HT1080 (cell line): Measurements from ENCODE around the gene RPL35A. TPM values are rescaled to one million over a fixed set of nuclear protein-coding genes. Genes with fewer than 3 reads are reported as not detected.
"Not testable (repeated sequence)": the region's sequence is repeated elsewhere in the genome, so short reads cannot be mapped to it uniquely, and the experiment has no call there.

ENCODE experiments used
- DNase-seq: peaks from one replicate; pipeline ENCODE4 v3.0.0-alpha.2; 2015; ENCODE audit warnings: low read depth
- total RNA-seq: library from RNA; depleted of rRNA; stranded (reverse); fragments of >200 nt; shearing (Covaris generic); gene quantifications from 2 replicates; pipeline ENCODE4 v1.2.3, GENCODE V29; 2014

RPL35A gene
- total RNA-seq, 1 experiment from 2014 or later: 1,111 TPM

DNA sequence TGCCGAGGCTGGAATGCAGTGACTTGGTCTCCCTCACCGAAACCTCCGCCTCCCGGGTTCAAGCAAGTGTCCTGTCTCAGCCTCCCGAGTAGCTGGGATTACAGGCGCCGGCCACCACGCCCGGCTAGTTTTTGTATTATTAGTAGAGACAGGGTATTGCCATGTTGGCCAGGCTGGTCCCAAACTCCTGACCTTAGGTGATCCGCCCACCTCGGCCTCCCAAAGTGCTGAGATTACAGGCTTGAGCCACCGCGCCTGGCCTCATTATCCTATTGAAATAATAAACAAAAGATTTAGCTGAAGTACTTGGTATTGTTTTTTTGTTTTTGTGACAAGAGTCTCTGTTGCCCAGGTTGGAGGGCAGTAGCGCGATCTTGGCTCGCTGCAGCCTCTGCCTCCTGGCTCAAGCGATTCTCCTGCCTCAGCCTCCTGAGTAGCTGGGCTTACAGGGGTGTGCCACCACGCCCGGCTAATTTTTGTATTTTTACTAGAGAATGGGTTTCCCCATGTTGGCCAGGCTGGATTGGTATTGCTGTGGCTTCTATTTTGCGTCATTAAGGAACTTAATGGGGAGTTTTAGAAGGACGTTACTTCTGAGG lies 1.5 kb downstream of the RPL35A start:
- DNase-seq: peak; percentile 41

DNA sequence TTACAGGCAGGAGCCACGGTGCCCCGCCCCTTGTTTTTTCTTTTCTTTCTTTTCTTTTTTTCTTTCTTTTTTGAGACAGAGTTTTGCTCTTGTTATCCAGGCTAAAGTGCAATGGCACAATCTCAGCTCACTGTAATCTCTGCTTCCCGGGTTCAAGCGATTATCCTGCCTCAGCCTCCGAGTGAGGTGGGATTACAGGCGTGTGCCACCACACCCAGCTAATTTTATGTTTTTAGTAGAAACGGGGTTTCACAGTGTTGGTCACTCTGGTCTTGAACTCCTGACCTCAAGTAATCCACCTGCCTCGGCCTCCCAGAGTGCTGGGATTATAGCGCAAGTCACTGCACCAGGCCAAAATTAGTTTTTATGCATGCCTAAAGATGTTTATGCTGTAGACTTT lies 2.5 kb downstream of the RPL35A start:
- DNase-seq: no peak

DNA sequence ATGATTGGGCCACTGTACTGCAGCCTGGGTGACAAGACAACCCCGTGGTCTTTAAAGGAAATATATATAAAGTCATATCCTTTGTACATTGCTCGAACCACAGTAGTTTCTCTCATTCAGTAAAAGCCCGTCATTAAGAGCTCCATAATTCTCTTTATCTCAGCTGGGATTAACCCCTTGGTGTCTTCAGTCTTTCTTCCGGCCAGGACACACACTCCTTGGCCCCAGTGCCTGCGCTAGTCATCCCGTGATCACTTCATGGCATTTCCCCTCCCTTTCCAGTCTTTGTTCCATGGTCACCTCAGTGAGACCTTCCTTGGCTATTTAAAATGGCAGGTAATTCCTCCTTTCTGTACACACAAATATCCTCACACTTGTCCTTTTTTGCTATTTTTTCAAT lies 3.3 kb downstream of the RPL35A start:
- DNase-seq: peak; percentile 37

DNA sequence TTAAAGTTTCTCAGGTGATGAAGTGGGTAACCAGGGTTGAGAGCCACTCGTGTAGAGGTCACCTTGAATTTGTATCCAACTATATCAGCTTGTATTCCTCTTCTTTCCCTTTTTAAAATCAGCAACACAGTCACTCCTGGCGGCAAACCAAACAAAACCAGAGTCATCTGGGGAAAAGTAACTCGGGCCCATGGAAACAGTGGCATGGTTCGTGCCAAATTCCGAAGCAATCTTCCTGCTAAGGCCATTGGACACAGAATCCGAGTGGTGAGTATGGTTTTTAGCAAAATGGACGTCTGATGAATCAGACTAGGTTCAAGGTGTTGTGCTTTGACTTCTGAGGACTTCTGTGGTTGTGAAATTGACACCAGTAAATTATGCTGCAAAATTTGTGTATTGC lies 3.9 kb downstream of the RPL35A start:
- peak; percentile 53 for DNase-seq

DNA sequence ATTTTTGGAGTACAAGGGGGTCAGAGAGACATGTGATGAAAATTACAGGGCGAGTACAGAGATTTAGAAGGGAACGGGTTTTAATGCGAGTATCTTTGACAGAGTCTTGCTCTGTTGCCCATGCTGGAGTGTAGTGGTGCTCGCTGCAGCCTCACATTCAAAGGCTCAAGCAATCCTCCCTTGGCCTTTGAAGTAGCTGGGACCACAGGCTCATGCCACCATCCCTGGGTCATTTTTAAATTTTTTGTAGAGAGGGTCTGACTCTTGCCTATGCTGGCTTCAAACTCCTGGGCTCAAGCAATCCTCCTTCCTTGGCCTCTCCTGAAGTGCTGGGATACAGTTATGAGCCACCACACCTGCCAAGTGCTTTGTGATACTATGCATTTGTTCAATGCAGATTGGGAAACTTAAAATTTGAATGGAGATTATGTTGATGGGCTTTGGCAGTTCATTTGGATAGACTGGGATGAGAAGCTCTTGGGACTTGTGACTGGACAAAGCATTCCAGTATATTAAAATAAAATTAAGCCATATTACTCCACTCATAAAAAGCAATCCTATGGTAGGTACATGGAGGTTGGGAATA lies 6.0 kb downstream of the RPL35A start:
- DNase-seq: no peak

DNA sequence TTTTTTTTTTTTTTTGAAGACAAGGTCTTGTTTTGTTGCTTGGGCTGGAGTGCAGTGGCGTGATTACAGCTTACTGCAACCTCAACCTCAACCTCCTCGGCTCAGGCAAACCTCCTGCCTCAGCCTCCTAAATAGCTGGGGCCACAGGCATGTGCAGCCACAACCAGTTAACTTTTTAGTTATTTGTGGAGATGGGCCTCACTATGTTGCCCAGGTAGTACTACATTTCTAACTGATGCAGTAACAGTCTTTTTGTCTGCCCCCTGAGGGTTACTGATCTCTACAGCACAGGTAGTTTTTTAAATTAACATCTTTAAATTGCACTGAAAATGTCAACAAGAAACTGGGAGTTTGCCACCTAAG lies 6.6 kb downstream of the RPL35A start:
- no peak for DNase-seq

DNA sequence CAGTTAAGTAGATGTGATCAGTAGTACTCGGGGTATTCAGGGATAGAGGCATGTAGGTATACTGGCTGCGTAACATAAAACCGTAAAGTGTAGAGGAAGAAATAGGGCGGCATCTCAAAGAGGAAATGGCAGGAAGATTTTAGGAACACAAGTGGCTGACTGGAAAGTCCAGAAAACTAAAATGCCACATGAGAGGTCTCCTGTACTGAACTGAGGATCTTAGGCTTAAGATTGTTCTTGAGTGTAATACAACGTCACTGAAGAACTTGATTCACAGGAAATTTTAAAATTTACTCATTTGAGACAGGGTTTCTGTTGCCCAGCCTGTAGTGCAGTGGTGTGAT lies 7.8 kb downstream of the RPL35A start:
- no peak for DNase-seq

DNA sequence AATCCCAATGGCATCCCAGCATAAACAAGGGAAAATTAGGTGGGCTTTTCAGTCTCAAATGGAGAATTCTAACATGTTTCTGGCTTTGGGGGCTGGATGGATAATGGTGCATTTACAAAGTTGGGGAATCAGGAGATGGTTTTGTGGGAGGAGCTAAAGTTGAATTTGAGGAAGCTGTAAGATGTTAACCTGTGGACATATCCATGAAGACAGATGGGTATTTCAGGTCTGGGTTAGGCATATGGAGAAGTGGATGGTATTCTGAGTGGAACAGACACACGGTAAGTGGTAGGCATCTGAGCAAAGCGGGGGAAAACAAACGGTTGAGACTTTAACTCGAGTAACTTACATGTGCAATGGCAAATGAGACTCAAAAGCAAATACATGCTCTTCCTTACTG lies 8.4 kb downstream of the RPL35A start:
- no peak for DNase-seq

DNA sequence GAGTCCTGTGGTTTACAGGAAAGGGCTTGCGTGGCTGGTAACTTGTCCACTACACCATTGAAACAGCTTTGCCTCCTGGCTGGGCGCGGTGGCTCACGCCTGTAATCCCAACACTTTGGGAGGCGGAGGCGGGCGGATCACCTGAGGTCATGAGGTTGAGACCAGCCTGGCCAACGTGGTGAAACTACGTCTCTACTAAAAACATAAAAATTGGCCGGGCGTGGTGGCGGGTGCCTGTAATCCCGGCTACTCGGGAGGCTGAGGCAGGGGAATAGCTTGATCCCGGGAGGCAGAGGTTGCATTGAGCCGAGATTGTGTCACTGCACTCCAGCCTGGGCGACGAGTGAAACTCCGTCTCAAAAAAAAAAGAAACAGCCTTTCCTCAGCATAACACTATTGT lies 8.9 kb downstream of the RPL35A start:
- DNase-seq: not testable (repeated sequence)

DNA sequence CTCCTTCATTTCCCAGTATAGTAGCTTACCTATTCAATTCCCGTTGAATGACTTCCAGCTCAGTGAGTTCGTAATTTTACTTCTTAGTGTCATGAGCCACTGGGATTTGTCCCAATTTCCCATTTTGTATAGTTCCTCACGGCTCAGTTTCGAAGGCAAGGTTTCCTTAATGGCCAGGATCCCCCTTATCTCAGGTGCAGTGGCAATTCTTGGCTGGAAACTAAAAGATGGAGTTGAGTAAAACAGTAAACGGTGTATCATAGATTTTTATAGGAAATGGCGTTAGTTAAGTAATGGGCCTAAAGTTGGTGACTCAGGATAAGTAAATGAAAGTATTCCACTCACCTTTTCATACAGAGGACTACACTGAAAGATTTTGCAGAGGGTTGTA lies 9.5 kb downstream of the RPL35A start:
- no peak for DNase-seq

DNA sequence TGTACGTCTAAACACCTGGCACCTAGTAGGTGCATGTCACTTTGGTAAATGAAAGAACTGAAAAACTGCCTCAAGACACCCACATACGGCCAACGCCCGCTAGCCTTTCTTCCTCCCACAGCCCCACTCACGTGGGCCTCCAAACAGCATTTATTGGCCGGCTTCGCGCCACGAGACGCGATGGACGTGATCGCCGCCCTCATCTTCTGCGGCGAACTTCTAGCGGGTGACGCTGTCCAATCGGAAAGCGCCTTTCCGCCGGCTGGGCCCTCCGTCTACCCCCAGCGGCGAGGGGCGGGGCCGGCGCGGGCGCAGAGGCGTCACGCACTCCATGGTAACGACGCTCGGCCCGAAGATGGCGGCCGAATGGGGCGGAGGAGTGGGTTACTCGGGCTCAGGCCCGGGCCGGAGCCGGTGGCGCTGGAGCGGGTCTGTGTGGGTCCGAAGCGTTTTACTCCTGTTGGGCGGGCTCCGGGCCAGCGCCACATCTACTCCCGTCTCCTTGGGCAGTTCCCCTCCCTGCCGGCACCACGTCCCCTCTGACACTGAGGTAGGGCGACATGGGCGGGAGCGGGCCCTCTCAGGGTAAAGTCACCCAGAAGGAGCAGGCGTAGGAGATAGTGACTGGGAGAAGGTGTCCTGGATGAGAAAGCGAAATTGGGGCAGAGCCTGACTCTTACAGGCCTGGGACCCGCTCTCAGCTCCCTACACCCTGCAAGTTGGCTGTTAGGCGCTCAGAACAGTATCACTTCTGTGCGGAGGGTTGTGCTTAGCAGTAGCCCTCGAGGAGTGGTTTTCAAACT lies 10.1 kb downstream of the RPL35A start, which contains the start of gene LMLN:
LMLN (plus strand) TSS at position 327 of the 803 bp plus-strand sequence; CDS start at position 356, 29 bp downstream.
- DNase-seq: peak; percentile 98

DNA sequence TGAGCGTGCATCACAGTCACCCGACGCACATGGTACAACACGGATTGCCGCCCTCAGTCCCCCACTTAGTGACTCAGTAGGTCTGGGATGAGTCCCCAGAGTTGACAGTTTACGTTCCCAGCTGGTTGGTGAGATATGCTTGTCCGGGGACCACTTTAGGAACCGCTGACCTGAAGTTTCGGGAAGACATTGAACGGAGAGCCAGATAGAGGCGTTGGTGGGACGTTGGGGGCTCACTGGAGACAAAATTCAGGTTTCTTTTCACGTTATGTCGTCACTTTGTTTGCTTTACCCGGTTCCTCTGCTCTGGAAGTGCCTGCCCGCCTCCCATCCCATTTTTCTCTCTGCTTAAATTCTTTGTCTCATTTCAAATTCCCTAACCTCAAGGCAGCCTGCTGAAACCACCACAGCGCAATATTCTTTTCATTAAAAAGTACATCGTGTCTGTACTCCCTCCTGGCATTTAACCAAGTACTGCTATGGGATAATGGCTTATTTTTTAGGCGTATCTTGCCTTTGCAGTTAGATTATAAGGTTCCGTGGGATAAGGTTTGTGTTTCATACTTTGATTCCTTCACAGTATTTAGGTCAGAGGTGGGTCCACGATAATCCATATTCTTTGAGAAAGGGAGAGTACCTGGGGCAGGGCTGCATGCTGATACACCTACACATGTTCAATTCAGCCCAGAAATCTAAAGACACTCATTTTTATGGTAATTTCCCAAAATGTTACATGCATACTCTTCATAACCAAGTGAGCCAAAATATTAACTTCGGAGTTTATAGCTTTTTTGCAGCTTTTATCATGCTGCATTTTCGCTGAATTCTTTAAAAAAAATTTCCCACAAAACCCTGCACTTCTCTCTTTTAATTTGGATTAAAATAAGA lies 10.9 kb downstream of the RPL35A start:
- DNase-seq: peak; percentile 59

DNA sequence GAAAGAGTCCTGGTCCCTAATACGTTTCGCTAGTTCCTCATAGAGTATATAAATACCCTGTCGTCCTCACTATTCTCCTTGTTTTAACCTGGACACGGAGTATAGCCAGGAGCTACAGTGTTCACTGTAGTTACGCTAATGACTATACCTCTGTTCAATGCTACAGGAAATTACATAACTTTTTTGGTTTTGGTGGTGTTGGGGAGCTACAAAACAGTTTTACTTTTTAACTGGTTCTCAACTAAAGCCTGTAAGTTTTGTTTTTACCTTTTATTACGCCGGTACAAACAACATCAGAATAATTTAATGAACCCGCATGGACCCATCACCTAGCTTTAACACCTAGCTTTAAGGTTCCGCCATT lies 11.6 kb downstream of the RPL35A start:
- no peak for DNase-seq

DNA sequence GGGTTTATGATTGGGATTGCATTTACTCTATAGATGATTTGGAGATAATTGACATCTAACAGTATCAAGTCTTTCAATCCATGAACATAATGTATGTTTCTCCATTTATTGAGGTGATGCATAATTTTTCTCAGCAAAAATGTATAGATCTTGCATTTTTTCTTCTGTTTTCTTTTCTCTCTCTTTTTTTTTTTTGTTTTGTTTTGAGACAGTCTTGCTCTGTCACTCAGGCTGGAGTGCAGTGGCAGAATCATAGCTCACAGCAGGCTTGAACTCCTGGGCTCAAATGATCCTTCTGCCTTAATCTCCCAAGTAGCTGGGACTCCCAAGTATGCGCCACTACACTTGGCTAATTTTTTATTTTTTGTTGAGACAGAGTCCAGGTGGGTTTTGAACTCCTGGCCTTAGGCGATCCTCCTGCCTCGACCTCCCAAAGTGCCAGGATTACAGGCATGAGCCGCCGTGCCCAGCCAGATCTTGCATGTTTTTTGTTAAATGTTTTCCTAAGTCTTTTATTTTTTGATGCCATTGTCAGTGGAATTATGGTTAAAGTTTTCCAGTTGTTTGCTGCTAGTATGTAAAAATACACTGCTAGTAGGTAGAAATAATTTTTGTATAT lies 13.1 kb downstream of the RPL35A start:
- DNase-seq: no peak

DNA sequence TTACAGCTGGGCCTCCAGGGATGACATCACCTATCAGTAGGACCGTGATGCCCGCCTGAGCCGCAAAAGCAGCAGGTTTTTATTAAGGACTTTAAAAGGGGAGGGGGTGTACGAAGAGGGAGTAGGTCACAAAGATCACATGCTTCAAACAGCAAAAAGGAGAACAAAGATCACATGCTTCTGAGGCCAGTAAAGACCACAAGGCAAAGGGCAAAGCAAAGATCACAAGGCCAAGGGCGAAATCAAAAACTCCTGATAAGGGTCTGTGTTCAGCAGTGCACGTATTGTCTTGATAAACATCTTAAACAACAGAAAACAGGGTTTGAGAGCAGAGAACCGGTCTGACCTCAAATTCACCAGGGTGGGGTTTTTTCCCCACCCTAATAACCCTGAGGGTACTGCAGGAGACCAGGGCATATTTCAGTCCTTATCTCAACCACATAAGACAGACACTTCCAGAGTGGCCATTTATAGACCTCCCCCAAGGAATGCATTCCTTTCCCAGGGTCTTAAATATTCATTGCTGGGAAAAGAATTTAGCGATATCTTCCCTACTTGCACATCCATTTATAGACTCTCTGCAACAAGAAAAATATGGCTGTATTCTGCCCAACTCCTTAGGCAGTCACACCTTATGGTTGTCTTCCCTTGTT lies 17.5 kb downstream of the RPL35A start:
- not testable (repeated sequence) for DNase-seq

DNA sequence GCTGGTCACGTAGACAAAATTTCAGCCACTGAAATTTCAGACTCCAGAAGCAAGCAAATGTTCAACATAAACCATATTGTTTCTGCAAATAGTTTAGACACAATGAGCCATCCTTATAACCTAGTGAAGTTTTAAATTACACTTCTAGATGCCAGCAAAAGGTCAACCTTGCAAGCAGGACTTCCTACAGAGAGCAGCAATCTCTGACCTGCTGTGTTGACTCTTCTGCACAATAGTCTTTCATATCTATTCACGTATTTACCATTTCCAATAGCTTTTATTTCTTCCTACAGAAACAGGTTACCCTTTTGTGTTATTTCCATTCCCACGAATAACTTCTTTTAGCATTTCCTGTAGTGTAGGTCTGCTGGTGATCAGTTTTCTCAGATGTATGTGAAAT lies 20.6 kb downstream of the RPL35A start:
- DNase-seq: no peak

DNA sequence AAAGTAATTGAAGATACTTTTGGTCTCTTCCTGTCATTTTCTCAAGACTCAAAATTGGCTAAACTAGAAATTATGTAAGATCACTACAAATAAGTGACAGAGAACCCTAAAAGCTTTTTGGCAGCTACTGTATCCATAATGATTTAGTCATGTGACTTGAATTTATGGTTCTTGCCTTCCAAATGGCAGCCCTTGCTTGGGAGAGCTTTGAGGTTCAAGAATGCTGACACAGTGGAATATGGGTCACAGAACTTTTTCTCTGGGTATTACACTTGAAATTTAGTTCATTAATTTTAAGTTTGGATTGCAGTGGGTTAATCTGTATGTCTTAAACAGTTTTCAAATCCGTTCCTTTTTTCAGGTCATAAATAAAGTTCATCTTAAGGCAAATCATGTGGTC lies 24.0 kb downstream of the RPL35A start:
- DNase-seq: no peak

DNA sequence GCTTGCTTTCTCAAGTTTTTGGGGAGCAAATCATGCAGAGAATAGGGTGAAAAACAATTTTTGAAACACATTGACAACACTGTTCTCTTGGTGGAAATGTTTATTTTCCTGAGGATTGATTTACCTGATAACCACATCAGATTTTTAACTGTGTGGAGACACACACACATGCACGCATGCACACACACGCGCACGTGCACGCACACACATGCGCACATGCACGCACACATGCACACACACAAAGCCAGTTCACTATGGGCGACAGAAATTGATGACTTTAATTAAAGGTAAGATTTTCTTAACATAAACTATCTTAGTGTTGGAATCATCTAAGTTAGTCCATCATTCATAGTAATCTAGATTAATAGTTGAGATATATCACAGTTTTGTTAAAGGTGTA lies 25.3 kb downstream of the RPL35A start:
- DNase-seq: no peak

DNA sequence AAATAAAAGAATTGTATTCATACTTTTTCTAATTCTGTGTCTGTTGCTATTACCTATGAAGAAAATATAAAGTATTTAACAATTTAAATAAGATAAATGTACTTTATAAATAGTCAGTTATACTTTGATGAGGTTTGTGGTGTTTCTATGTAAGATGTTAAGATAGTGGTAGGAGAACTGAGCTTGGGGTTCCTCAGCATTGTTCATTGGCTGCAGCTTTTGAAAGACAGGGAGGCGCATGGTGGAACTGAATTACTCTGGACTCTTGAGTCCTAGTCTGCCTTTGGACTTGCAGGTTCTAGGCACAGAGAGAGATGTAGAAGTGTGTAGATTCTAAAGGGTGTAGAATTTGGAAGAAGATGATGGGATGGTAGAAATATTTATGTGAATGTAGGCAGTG lies 33.1 kb downstream of the RPL35A start:
- no peak for DNase-seq

DNA sequence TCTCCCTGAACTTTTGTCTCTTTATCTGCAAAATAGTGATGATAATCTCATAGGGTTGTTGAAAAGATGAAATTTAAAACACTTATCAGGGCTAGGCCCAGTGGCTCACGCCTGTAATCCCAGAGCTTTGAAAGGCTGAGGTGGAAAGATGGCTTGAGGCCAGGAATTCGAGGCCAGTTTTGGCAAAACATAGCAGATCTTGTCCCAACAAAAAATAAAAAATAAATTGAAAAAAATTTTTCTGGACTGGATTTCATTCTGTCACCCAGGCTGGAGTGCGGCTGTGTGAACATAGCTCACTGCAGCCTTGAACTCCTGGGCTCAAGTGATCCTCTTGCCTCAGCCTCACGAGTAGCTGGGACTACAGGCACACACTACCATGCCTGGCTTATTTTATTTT lies 39.7 kb downstream of the RPL35A start:
- no peak for DNase-seq

DNA sequence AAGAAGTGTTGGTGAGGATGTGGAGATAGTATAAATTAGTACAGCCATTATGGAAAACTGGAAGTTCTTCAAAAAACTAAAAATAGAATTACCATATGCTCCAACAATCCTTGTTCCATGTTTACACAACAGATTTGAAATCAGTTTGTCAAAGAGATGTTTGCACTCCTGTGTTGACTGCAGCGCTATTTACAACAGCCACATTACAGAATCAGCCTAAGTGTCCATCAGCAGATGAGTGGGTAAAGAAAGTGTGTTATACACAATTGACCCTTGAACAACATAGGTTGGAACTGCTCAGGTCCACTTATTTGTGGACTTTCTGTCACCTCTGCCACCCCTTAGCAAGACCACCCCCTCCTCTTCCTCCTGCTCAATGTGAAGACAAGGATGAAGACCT lies 44.7 kb downstream of the RPL35A start:
- no peak for DNase-seq
